SH-SY5Y (cell line): ENCODE data around the gene PRKCZ.

ENCODE experiments used
- GATA2 ChIP-seq: IDR thresholded peaks from 2 replicates; pipeline ENCODE4 v1.6.1; 2011; ENCODE audit warnings: mild to moderate bottlenecking, low read depth, low read length
- GATA3 ChIP-seq: IDR thresholded peaks from 2 replicates; pipeline ENCODE4 v1.6.1; 2011; ENCODE audit warnings: low read depth, mild to moderate bottlenecking, low read length, moderate library complexity

The PRKCZ gene

DNA sequence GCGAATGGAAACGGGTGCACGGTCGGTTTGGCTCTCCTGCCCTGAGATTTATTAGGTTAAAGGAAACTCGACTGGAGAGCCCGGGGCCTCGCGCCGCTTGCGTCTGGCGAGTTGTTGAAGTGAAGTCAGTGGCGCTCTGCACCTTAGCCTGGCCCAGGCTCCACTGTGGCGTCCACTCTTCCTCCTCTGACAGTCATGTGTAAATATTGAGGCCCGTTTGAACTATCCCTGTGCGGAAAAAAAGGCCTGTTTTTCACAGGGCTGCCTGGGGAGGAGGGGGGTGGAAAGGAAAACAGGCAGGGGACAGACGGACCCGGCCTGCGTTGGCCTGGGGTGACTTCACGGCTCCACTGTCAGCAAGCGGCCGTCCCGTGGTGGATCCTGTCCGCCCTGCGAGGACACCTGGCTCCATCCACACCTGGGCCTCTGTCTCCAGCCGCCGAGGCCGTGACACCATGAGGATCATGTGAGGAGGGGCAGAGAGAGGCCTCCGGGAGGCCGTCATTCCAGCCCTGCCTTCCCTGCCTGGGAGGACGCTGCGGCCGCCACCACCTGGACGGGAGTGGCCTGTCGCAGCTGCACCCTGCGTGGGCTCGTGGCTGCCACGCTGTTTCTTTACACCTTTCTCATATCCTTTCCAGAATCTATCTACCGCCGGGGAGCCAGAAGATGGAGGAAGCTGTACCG lies 84.6 kb downstream of the PRKCZ start:
- TF ChIP-seq GATA2 (no peak), GATA3 (no peak)

DNA sequence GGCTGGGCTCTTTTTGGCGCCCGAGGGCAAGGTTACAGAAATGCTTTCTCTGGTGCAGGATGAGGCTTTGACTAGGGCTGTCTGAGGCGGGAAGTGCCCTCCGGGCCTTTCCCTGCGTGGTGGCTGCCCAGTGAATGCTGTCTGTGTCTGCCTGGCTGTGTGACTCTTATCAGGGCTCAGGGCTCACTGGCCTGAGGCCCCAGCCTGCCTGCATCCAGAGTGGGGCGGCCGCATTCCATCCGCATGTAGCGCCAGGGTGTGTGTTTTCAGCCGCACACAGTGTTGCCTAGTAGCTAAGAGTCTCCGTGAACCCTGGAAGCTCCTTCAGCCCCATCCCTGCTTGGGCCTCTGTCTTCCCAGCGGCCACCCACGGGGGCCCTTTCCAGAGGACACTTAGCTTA lies 85.2 kb downstream of the PRKCZ start:
- TF ChIP-seq GATA2 (no peak), GATA3 (no peak)

DNA sequence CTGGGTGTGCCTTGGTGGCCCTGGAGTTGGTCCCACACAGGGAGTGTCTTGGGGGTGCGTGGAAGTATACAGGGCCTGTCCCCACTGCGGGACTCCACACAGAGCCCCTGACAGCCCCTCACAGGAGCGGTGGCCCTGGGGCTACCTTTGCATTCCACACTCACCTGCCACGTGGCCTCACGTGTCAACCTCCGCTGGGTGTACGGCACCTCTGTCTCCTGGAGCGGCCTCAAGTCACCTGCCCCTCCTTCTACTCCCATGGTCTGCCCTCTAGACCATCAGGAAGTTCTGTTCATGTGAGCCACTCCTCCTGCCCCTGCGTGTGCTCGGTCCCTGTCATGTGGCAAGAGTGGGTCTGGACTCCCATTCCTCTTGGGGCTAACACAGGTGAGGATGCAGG lies 85.7 kb downstream of the PRKCZ start:
- TF ChIP-seq GATA3 (no peak), GATA2 (no peak)

DNA sequence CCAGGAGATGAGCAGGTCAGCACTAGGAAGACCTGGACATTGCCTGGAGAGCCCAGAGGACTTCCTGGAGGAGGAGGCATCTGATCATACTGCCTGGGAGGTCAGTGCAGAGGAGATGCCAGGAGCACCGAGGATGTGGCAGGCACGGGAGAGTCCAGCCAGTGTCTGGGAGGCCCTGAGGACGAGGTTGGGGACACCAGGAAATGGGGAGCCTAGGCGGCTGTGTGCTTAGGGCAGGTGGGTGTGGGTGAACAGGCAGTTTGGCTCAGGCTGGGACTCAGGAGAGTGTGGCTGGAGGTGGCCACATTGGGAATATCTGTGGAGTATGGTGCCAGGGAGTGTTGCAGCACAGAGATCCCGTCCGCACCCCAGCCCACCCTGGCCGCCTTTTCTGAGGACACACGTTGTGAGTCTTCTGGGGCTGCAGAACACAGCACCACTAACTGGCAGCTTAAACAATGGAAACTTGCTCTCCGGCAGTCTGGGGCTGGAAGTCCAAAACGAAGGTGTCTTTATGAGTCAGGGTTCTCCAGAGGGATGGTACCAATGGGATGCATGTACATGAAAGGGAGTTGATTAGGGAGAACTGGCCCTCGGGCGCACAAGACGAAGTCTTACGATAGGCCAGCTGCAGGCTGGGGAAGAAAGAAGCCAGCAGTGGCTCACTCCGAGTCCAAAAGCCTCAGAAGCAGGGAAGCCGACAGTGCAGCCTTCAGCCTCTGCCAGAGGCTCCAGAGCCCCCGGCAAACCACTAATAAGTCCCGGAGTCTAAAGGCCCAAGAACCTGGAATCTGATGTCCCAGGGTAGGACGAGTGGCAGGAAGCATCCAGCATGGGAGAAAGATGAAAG lies 86.4 kb downstream of the PRKCZ start:
- TF ChIP-seq GATA2 (no peak), GATA3 (no peak)

DNA sequence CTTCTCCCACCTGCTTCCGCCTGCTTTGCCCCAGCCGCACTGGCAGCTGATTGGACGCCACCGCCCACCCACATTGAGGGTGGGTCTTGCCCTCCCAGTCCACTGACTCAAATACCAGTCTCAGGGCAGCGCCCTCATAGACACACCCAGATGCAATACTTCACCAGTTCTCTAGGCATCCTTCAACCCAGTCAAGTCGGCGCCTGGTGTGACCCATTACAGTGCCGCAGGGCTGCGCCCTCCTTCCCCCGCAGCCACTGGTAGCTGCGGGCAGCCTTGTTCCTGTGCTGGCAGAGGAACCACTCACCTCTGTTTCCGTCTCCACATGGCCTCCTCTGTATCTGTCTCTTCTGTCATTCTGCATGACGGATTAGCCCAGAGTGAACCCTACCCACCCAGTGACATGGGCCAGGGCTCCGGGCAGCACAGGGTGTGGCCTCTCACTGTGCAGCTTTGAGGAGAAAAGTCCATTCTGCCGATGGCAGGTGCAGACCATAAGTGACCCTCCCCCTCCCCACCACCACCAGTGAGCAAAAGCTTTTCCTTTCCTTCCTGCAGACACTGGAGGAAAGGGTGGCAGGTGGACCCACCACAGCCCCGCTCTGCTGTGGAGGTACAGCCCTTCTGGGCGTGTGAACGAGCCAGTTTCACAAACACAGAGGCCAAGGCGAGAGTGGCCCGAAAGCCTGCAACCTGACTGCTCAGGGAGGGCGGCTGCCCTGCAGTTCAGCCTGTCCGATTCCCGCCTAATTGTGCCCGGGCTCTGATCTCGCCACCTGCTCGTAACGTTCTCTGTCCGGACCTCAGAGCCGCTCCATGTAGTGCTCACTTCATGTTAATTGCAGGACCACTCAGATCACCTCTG lies 87.3 kb downstream of the PRKCZ start:
- no peak for TF ChIP-seq GATA2
- no peak for TF ChIP-seq GATA3

DNA sequence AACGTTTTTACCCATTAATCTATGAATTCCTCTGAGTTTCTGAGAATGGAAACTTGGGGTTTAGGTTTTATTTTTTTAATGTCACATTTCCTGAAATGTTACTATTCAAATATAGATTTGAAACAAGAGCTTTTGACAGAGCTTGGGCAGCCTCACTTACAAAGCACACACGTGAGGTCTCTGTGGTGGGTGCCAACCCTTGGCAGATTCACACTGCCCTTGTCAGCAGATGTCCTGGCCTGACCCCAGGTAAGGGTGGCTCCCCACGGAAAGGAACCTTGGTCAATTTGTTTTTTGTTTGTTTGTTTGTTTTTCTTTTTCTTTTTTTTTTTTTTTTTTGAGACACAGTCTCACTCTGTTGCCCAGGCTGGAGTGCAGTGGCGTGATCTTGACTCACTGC lies 90.8 kb downstream of the PRKCZ start:
- TF ChIP-seq GATA3 = no peak
- no peak for TF ChIP-seq GATA2

DNA sequence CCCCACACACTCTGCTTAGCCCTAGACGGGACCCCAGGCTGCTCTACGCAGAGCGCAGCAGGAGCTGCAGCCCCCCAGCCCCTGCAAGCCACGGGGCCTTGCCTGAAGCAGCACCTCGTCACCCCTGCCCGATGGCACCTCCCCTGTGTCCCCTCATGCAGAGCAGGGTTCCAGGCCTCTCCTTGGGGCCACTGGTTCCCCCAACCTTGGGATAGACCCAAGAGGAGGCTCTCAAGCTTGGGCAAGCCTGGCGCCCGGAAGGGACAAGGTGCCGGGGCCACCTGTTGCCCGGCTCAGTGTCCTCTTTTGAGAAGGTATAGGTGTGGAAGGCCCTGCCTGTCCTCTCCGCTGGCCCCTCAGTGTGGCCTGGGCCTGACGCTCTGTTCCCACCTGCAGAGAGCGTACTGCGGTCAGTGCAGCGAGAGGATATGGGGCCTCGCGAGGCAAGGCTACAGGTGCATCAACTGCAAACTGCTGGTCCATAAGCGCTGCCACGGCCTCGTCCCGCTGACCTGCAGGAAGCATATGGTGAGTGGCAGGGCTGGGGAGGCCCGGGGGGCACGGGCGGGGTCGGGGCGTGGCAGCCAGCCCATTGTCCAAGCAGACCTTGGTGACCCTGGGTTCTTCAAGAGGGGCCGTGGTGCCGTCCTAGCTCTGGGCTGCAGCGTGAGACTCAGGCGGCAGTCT lies 93.7 kb downstream of the PRKCZ start:
- TF ChIP-seq GATA3 (no peak), GATA2 (no peak)

DNA sequence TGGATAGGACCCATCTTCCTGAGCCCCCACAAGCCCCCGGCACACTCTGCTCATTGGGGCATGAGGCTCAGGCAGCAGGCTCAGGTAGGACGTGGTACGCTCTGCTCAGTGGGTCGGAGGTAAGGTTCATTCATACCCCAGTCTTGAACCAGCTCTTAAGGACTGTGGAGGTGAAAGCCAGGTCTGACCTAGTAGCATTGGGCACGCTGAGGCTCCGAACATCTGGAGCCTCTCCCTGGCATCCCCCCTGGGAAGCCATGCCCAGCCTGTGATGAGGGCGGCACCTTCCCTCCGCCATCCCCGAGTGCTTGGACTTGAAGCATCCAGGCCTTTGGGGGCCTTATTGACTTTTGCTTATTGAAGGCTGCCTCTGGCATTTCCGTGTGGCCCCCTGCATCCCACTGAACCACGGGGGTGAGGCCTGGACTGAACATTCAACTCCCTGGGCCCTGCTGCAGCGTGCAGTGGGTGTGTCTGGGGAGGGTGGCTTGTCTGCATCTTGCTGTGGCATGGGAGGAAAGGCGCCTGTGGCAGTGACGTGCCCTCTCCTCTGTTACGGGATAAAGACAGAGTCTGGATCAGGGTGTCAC lies 94.4 kb downstream of the PRKCZ start:
- TF ChIP-seq GATA2 = no peak
- no peak for TF ChIP-seq GATA3

DNA sequence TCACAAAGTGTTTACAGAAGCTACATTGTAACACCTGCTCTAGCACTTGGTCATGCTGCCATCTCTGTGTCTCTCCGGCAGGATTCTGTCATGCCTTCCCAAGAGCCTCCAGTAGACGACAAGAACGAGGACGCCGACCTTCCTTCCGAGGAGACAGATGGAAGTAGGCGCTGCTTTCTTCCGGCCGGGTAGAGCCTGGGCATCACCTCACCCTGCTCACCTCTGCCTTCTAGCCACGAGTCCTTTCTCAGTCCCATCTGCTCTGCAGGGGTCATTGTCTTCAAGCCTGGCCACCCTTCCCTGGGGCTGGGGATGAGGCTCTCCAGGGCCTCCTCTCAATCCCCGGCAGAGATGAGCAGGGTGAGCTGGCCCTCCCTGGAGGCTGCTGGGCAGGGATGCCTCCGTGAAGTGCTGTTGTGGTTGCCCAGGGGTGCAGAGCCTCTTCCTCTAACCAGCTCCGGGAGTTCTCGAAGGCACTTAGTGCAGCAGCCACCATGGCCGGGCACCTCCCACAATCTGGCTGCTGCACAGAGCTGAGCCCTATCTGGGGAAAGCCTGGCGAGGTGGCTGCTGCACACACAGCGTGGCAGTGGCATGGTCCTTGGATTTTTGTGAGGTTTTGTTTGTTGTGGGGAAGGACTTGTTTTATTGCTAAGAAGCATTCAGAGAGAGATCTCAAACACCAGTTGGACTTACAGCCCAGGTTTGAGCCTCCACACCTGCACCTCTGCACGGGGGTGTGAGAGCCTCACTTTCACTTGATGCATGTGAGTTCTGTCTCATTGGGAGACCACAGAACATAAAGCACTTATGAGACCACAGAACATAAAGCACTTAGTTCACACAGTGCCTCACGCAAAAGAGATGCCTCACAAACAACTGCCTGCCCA lies 96.0 kb downstream of the PRKCZ start:
- TF ChIP-seq GATA2 = no peak
- no peak for TF ChIP-seq GATA3

DNA sequence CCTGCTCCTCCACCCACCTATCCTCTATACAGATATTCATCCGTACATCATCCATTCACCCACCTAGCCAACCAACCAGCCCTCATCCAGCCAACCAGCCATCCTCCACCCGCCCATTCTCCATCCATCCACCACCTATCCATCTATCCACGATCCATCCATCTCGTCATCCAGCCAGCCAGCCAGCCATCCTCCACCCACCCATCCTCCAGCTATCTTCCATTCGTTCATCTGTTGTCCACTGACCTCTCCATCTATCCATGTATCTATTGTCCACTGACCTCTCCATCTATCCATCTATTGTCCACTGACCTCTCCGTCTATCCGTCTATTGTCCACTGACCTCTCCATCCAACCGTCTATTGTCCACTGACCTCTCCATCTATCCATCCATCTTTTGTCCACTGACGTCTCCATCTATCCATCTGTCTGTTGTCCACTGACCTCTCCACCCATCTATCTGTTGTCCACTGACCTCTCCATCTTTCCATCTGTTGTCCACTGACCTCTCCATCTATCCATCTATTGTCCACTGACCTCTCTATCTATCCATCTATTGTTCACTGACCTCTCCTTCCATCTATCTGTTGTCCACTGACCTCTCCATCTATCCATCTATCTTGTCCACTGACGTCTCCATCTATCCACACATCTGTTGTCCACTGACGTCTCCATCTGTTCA lies 96.8 kb downstream of the PRKCZ start:
- TF ChIP-seq GATA3 (no peak), GATA2 (no peak)

DNA sequence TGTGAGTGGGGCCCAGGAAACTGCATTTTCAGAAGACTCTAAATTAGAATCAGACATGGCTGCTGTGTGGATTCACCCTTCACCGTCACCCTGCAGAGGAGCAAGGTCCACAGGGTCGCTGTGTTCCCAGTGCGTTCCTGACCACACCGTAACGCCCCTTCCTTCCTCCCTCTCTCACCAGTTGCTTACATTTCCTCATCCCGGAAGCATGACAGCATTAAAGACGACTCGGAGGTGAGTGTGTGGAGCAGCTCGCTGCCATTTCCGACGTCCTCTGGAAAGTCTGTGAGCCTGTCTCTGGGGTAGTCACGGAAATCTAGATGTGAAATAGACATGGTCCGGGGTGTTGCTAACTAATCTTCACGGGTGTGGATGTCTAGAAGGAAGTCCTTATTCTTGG lies 98.5 kb downstream of the PRKCZ start:
- no peak for TF ChIP-seq GATA2
- no peak for TF ChIP-seq GATA3

DNA sequence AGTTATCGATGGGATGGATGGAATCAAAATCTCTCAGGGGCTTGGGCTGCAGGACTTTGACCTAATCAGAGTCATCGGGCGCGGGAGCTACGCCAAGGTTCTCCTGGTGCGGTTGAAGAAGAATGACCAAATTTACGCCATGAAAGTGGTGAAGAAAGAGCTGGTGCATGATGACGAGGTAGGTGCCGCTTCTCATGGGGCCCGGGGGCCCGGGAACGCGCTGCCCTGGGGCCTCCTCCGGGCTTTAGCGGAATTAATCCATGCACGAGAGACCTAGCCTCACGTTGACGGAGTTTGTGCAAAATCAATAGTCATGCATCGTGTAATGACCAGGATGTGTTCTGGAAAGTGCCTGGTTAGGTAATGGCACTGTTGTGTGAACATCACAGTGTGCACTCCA lies 100.6 kb downstream of the PRKCZ start:
- TF ChIP-seq GATA2 = no peak
- TF ChIP-seq GATA3 = no peak

DNA sequence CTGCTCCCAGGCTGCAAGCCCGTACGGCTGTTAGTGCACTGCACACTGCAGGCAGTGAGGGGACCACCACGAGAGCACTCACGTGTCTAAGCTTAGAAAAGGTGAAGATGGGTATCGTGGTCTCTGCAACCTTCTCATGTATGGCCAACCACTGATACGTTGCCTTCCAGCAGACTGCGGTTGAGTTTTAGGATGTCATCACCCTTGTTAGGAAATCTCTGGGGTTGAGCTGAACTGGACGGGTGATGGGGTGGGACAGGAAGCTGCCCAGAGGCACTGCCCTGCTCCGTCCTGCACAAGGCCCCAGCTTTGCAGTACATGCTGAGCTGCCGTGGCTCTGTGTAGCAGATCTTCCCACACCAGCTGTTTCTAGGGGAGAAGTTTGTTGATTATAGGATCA lies 101.0 kb downstream of the PRKCZ start:
- TF ChIP-seq GATA3 (no peak), GATA2 (no peak)
